HepG2 (cell line): ENCODE measurements around the gene DUS1L. TPM values are rescaled to one million over a fixed set of nuclear protein-coding genes. Genes with fewer than 3 reads are reported as not detected.

Experiments
- ARHGAP35 ChIP-seq: sonication (generic); formaldehyde crosslinking; IDR thresholded peaks from 2 replicates; pipeline ENCODE4 v1.9.0; 2022; ENCODE audit warnings: mild to moderate bottlenecking, inconsistent platforms, moderate library complexity, missing genetic modification reagents, borderline replicate concordance
- ARID2 ChIP-seq: sonication (generic); formaldehyde crosslinking; IDR thresholded peaks from 2 replicates; pipeline ENCODE4 v1.8.1; 2022; ENCODE audit warnings: mild to moderate bottlenecking, missing genetic modification reagents, borderline replicate concordance
- CC2D1A ChIP-seq: sonication (generic); formaldehyde crosslinking; IDR thresholded peaks from 2 replicates; pipeline ENCODE4 v1.8.1; 2023; ENCODE audit warnings: mild to moderate bottlenecking, missing genetic modification reagents
- CHD4 ChIP-seq: fragments of 200-600 bp; sonication (generic); IDR thresholded peaks from 2 replicates; pipeline ENCODE4 v1.7.0; 2017; ENCODE audit warnings: mild to moderate bottlenecking, low read length, borderline replicate concordance
- FOXP1 ChIP-seq, 2 experiments: fragments of 450-650 bp in 1 of 2; IDR thresholded peaks; 2 replicates each; pipeline ENCODE4 v1.6.1; 2017 to 2018; ENCODE audit warnings: antibody characterized with exemption in 1 of 2
- KDM6A ChIP-seq: IDR thresholded peaks from 2 replicates; pipeline ENCODE4 v1.6.1; 2016; ENCODE audit warnings: low read depth
- LCORL ChIP-seq, 2 experiments: fragments of 450-650 bp in 1 of 2; sonication (generic) in 1 of 2; formaldehyde crosslinking in 1 of 2; IDR thresholded peaks; 2 replicates each; pipeline versions ENCODE4 v1.5.0 to v1.6.1; 2017 to 2020; ENCODE audit warnings: antibody characterized with exemption in 1 of 2, missing genetic modification reagents in 1 of 2
- MATR3 ChIP-seq: sonication (generic); formaldehyde crosslinking; IDR thresholded peaks from 2 replicates; pipeline ENCODE4 v1.4.0; 2020; ENCODE audit warnings: missing genetic modification reagents
- MTA3 ChIP-seq: sonication (generic); formaldehyde crosslinking; IDR thresholded peaks from 2 replicates; pipeline ENCODE4 v1.4.0; 2020; ENCODE audit warnings: missing genetic modification reagents
- MTF2 ChIP-seq: sonication (generic); formaldehyde crosslinking; IDR thresholded peaks from 2 replicates; pipeline ENCODE4 v1.5.0; 2020; ENCODE audit warnings: missing genetic modification reagents, borderline replicate concordance
- MXI1 ChIP-seq: IDR thresholded peaks from 3 replicates; pipeline ENCODE4 v1.6.1; 2012; ENCODE audit warnings: low read depth, low read length, inconsistent platforms, borderline replicate concordance
- NFIC ChIP-seq: IDR thresholded peaks from 2 replicates; pipeline ENCODE4 v1.6.1; 2012; ENCODE audit warnings: mild to moderate bottlenecking, low read length, inconsistent platforms
- NKX3-1 ChIP-seq: sonication (generic); formaldehyde crosslinking; IDR thresholded peaks from 2 replicates; pipeline ENCODE4 v1.5.0; 2020; ENCODE audit warnings: missing genetic modification reagents
- NR1H2 ChIP-seq: sonication (generic); formaldehyde crosslinking; IDR thresholded peaks from 2 replicates; pipeline ENCODE4 v1.8.1; 2022; ENCODE audit warnings: low read depth, missing genetic modification reagents, borderline replicate concordance
- NR2F1 ChIP-seq, 2 experiments: fragments of 450-650 bp in 1 of 2; formaldehyde crosslinking in 1 of 2; IDR thresholded peaks; 2 replicates each; pipeline versions ENCODE4 v1.5.0 to v1.6.1; 2016 to 2020; ENCODE audit warnings: mild to moderate bottlenecking in 1 of 2, missing compliant biosample characterization in 1 of 2, missing genetic modification reagents in 1 of 2, moderate library complexity in 1 of 2
- PHB2 ChIP-seq: fragments of 450-650 bp; IDR thresholded peaks from 2 replicates; pipeline ENCODE4 v1.6.1; 2018; ENCODE audit not compliant: partially characterized antibody
- SOX5 ChIP-seq: IDR thresholded peaks from 2 replicates; pipeline ENCODE4 v1.6.1; 2016; ENCODE audit warnings: borderline replicate concordance
- TRIM24 ChIP-seq: sonication (generic); formaldehyde crosslinking; IDR thresholded peaks from 2 replicates; pipeline ENCODE4 v1.8.0; 2022; ENCODE audit warnings: mild to moderate bottlenecking, missing genetic modification reagents
- ZEB1 ChIP-seq: IDR thresholded peaks from 2 replicates; pipeline ENCODE4 v1.6.1; 2012; ENCODE audit warnings: mild to moderate bottlenecking, low read depth, inconsistent platforms; ENCODE audit not compliant: insufficient replicate concordance
- ZMAT3 ChIP-seq: sonication (generic); formaldehyde crosslinking; conservative IDR thresholded peaks from 2 replicates; pipeline ENCODE4 v1.7.0; 2021; ENCODE audit warnings: missing genetic modification reagents
- ZNF232 ChIP-seq: sonication (generic); formaldehyde crosslinking; IDR thresholded peaks from 2 replicates; pipeline ENCODE4 v1.4.0; 2020; ENCODE audit warnings: missing genetic modification reagents, borderline replicate concordance
- ZNF34 ChIP-seq: sonication (generic); formaldehyde crosslinking; IDR thresholded peaks from 2 replicates; pipeline ENCODE4 v1.4.0; 2020; ENCODE audit warnings: mild to moderate bottlenecking, missing genetic modification reagents, borderline replicate concordance
- ZNF350 ChIP-seq: sonication (generic); formaldehyde crosslinking; IDR thresholded peaks from 2 replicates; pipeline ENCODE4 v1.4.0; 2020; ENCODE audit warnings: mild to moderate bottlenecking, low read depth, missing genetic modification reagents, borderline replicate concordance
- ZNF446 ChIP-seq: sonication (generic); formaldehyde crosslinking; IDR thresholded peaks from 2 replicates; pipeline ENCODE4 v1.5.0; 2020; ENCODE audit warnings: mild to moderate bottlenecking, missing genetic modification reagents
- ZNF569 ChIP-seq: sonication (generic); formaldehyde crosslinking; IDR thresholded peaks from 2 replicates; pipeline ENCODE4 v1.5.0; 2020; ENCODE audit warnings: mild to moderate bottlenecking, missing genetic modification reagents, moderate library complexity, borderline replicate concordance
- ZNF598 ChIP-seq: sonication (generic); formaldehyde crosslinking; IDR thresholded peaks from 2 replicates; pipeline ENCODE4 v1.5.1; 2020; ENCODE audit warnings: mild to moderate bottlenecking, missing genetic modification reagents, borderline replicate concordance
- ZNF773 ChIP-seq: sonication (generic); formaldehyde crosslinking; IDR thresholded peaks from 2 replicates; pipeline ENCODE4 v1.4.0; 2020; ENCODE audit warnings: missing genetic modification reagents, borderline replicate concordance
- ZNF782 ChIP-seq: sonication (generic); formaldehyde crosslinking; IDR thresholded peaks from 2 replicates; pipeline ENCODE4 v1.4.0; 2020; ENCODE audit warnings: missing genetic modification reagents, mild to moderate bottlenecking, borderline replicate concordance
- ZNF788 ChIP-seq: sonication (generic); formaldehyde crosslinking; IDR thresholded peaks from 2 replicates; pipeline ENCODE4 v1.5.0; 2020; ENCODE audit warnings: mild to moderate bottlenecking, missing genetic modification reagents, borderline replicate concordance
- polyA plus RNA-seq, 8 experiments: library from polyadenylated mRNA; depleted of rRNA in 3 of 8; stranded (reverse) in 7 of 8; unstranded in 1 of 8; fragments of >200 nt; fragmentation: Illumina TruSeq in 4 of 8; extraction: Trizol in 4 of 8; gene quantifications; 2 replicates each; pipeline versions ENCODE4 v1.2.1 to v1.2.3, GENCODE V29; 2011 to 2016; ENCODE audit warnings: low read depth in 4 of 8, missing spikeins in 1 of 8, mixed read lengths in 1 of 8; ENCODE audit not compliant: insufficient read depth in 1 of 8
- total RNA-seq, 5 experiments: library from RNA; depleted of rRNA; stranded (reverse); fragments of >200 nt; fragmentation: Illumina TruSeq; extraction: Trizol; gene quantifications; 2 replicates each; pipeline ENCODE4 v1.2.3, GENCODE V29; 2016; ENCODE audit warnings: low read depth in 1 of 5
- TF ChIP-seq, protein P1 (sequence below): sonication (generic); formaldehyde crosslinking; IDR thresholded peaks from 2 replicates; pipeline ENCODE4 v1.4.0; 2020; ENCODE audit warnings: mild to moderate bottlenecking, missing genetic modification reagents
- TF ChIP-seq, protein P2 (sequence below): sonication (generic); formaldehyde crosslinking; IDR thresholded peaks from 2 replicates; pipeline ENCODE4 v1.4.0; 2020; ENCODE audit warnings: low read depth, mild to moderate bottlenecking, missing genetic modification reagents
- TF ChIP-seq, protein P3 (sequence below): sonication (generic); formaldehyde crosslinking; IDR thresholded peaks from 2 replicates; pipeline ENCODE4 v1.8.1; 2023; ENCODE audit warnings: missing genetic modification reagents, mild to moderate bottlenecking, borderline replicate concordance

The DUS1L gene
- total and polyA plus RNA-seq, 2 of the 13 experiments (the other 11 are each of a cell fraction or from before 2014, with no cell fraction given): 81.0 to 109 TPM

DNA sequence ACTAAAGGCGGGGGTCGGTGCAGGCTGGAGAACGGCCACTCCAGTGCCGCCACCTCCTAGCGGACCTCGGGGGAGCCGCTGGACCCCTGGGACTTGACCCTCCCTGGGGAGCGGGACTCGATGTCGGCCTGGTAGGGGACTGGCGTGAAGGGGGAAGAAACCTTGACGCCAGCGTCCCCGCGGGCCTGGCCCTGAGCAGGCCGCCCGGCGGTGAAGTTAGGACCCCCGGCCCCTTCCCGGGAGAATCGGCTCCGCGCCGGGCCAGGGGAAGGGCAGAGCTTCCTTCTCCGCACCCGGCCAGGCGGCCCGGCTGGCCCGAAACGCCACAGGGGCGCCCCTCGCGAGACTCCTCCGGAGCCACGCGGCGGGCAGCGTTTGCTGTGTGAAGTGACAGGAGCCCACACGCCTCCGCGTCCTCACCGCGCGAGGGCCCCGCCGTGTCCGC lies 389 bp downstream of the DUS1L start (continued):
- TF ChIP-seq TRIM24 (CRISPR knock-in tag): no peak
- no peak for TF ChIP-seq NR2F1 (CRISPR knock-in tag; IDR thresholded peaks at IDR 0.05)
- TF ChIP-seq MTF2 (CRISPR knock-in tag): no peak
- no peak for TF ChIP-seq ZNF232 (CRISPR knock-in tag)
- TF ChIP-seq KDM6A: no peak
- TF ChIP-seq, protein P1, sequence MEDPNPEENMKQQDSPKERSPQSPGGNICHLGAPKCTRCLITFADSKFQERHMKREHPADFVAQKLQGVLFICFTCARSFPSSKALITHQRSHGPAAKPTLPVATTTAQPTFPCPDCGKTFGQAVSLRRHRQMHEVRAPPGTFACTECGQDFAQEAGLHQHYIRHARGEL (CRISPR knock-in tag): no peak
- TF ChIP-seq, protein P2, sequence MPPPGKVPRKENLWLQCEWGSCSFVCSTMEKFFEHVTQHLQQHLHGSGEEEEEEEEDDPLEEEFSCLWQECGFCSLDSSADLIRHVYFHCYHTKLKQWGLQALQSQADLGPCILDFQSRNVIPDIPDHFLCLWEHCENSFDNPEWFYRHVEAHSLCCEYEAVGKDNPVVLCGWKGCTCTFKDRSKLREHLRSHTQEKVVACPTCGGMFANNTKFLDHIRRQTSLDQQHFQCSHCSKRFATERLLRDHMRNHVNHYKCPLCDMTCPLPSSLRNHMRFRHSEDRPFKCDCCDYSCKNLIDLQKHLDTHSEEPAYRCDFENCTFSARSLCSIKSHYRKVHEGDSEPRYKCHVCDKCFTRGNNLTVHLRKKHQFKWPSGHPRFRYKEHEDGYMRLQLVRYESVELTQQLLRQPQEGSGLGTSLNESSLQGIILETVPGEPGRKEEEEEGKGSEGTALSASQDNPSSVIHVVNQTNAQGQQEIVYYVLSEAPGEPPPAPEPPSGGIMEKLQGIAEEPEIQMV (CRISPR knock-in tag): no peak
- no peak; the same call in 1 of the 2 replicates for TF ChIP-seq ZNF350
- no peak for TF ChIP-seq SOX5
- no peak for TF ChIP-seq MTA3 (CRISPR knock-in tag)
- no peak for TF ChIP-seq NR1H2
- TF ChIP-seq NFIC: no peak
- TF ChIP-seq ZNF773 (CRISPR knock-in tag): no peak; the same call in 1 of the 2 replicates
- TF ChIP-seq ZNF569: no peak
- no peak for TF ChIP-seq MXI1
- TF ChIP-seq ZNF788: no peak
- TF ChIP-seq ZNF446 (CRISPR knock-in tag): no peak; the same call in 1 of the 2 replicates
- TF ChIP-seq ZNF598 (CRISPR knock-in tag): no peak
- TF ChIP-seq ZEB1: no peak
- TF ChIP-seq ZNF782 (CRISPR knock-in tag): no peak
- TF ChIP-seq, protein P3, sequence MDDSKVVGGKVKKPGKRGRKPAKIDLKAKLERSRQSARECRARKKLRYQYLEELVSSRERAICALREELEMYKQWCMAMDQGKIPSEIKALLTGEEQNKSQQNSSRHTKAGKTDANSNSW: no peak
- no peak for TF ChIP-seq PHB2
- no peak for TF ChIP-seq ZNF34
- TF ChIP-seq LCORL (IDR thresholded peaks at IDR 0.05): no peak
- no peak for TF ChIP-seq LCORL (CRISPR knock-in tag; IDR thresholded peaks at IDR 0.05)
- TF ChIP-seq FOXP1 (IDR thresholded peaks at IDR 0.05): no peak
- TF ChIP-seq FOXP1 (CRISPR knock-in tag; IDR thresholded peaks at IDR 0.05): no peak
- no peak for TF ChIP-seq ARID2 (CRISPR knock-in tag)
- TF ChIP-seq NKX3-1: no peak; the same call in 1 of the 2 replicates
- TF ChIP-seq CHD4: no peak
- TF ChIP-seq MATR3: no peak
- TF ChIP-seq CC2D1A (CRISPR knock-in tag): no peak
- no peak for TF ChIP-seq ZMAT3
- no peak for TF ChIP-seq ARHGAP35 (CRISPR knock-in tag)
